Measurements from ENCODE around the gene MAPK14. TPM values are rescaled to one million over a fixed set of nuclear protein-coding genes. Genes with fewer than 3 reads are reported as not detected.
"Not testable (repeated sequence)": the region's sequence is repeated elsewhere in the genome, so short reads cannot be mapped to it uniquely, and the experiment has no call there.

MAPK14 gene
- total RNA-seq (2021) (50.8 and 53.3 TPM in 2 replicates), Bru-seq, nascent RNA (percentile 91 among the genes with signal in this experiment), BruChase-seq, experiment 1, labeled RNA remaining after a 2-hour chase (percentile 91 among the genes with signal in this experiment), BruChase-seq, experiment 2, labeled RNA remaining after a 6-hour chase (percentile 84 among the genes with signal in this experiment)
- long read RNA-seq, full-length matches to known transcripts, result 63 of 76 reads
- long read RNA-seq, partial matches to known transcripts, result 8 of 76 reads
- long read RNA-seq, other reads (novel, unspliced or antisense), result 5 of 76 reads

- intact Hi-C loops (cut with micrococcal nuclease; ENCODE audit: unreplicated experiment), result loop anchor here (1.0 to 2.0 kb wide), 2 partner anchors 68 to 169 kb away; partner anchors contain the start of gene BRPF3
- Histone ChIP-seq H3K4me1 (ENCODE audit: insufficient read depth, low read length, poor library complexity, severe bottlenecking) (peaks cover 11% of the 10 kb centered on the region), H3K27ac (ENCODE audit: low read depth, low read length, poor library complexity, severe bottlenecking) (peak within 1 kb of the TSS; percentile 92), H3K4me3 (ENCODE audit: low read depth, low read length, poor library complexity, severe bottlenecking) (peak within 1 kb of the TSS; percentile 97), H3K27me3 (replicated peaks; ENCODE audit: insufficient read depth, low read depth, low read length, poor library complexity) (no peaks in the 10 kb centered on the region), H3K36me3 (ENCODE audit: insufficient read depth, low read length, poor library complexity, severe bottlenecking) (no peaks in the 10 kb centered on the region), H3K9me3 (ENCODE audit: low read depth, low read length, poor library complexity, severe bottlenecking) (no peaks in the 10 kb centered on the region)
- TF ChIP-seq, protein P1, sequence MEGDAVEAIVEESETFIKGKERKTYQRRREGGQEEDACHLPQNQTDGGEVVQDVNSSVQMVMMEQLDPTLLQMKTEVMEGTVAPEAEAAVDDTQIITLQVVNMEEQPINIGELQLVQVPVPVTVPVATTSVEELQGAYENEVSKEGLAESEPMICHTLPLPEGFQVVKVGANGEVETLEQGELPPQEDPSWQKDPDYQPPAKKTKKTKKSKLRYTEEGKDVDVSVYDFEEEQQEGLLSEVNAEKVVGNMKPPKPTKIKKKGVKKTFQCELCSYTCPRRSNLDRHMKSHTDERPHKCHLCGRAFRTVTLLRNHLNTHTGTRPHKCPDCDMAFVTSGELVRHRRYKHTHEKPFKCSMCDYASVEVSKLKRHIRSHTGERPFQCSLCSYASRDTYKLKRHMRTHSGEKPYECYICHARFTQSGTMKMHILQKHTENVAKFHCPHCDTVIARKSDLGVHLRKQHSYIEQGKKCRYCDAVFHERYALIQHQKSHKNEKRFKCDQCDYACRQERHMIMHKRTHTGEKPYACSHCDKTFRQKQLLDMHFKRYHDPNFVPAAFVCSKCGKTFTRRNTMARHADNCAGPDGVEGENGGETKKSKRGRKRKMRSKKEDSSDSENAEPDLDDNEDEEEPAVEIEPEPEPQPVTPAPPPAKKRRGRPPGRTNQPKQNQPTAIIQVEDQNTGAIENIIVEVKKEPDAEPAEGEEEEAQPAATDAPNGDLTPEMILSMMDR (conservative IDR thresholded peaks at IDR 0.05; ENCODE audit: low read depth, low read length), result peak; percentile 94
- no peak for TF ChIP-seq EZH2 (IDR thresholded peaks at IDR 0.05; ENCODE audit: borderline replicate concordance, low read depth, low read length, poor library complexity, severe bottlenecking)
- BruUV-seq (replicated peaks), result no TSS peak
- ChIA-PET POLR2A (ENCODE audit: low non-redundant PET) (interaction anchor here (0.6 kb wide), 1 partner anchor 57 kb away, joined by 6 read pairs; no protein-coding TSS in a partner anchor), CTCF (interaction anchor here (0.5 to 2.1 kb wide), 5 partner anchors 65 to 313 kb away, joined by 3 to 6 read pairs (median 3); no protein-coding TSS in a partner anchor)
- peak; percentile 100 for DNase-seq (ENCODE audit: low spot score)
Observed at GRCh38 chr6:36027501-36028087, at the start of gene MAPK14. TSS of gene MAPK14 (plus strand) at chr6:36027808. CDS start at chr6:36028158, 350 bp downstream.

DNA sequence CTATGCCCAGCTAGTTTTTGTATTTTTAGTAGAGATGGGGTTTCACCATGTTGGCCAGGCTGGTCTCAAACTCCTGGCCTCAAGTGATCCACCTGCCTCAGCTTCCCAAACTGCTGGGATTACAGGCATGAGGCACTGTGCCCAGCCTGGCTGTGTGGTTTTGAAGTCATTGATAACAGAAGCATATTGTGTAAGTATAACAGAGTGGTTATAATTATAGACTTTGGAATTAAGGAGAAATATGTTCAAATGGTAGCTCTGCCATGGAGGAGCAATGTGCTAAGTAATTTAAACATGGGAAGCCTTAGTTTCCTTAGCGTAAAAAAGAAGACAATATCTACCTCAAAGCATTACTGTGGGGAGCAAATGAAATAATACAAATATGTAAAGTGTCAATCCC is 47.5 kb upstream of the MAPK14 start:
- CTCF ChIA-PET, result interaction anchor here (0.7 kb wide), 1 partner anchor 634 kb away, joined by 3 read pairs; no protein-coding TSS in a partner anchor
- DNase-seq (ENCODE audit: low spot score); H3K9me3 ChIP-seq (ENCODE audit: low read depth, low read length, poor library complexity, severe bottlenecking); intact Hi-C loops (cut with micrococcal nuclease; ENCODE audit: unreplicated experiment); BruUV-seq (replicated peaks); H3K4me1 ChIP-seq (ENCODE audit: insufficient read depth, low read length, poor library complexity, severe bottlenecking); H3K27me3 ChIP-seq (replicated peaks; ENCODE audit: insufficient read depth, low read depth, low read length, poor library complexity); POLR2A ChIA-PET (ENCODE audit: low non-redundant PET); H3K36me3 ChIP-seq (ENCODE audit: insufficient read depth, low read length, poor library complexity, severe bottlenecking); H3K4me3 ChIP-seq (ENCODE audit: low read depth, low read length, poor library complexity, severe bottlenecking); H3K27ac ChIP-seq (ENCODE audit: low read depth, low read length, poor library complexity, severe bottlenecking): not testable (repeated sequence)

GRCh38 chr6:35980991-35981645 is 46.5 kb upstream of the MAPK14 start:
- no peaks in the 10 kb centered on the region for H3K4me1 ChIP-seq (ENCODE audit: insufficient read depth, low read length, poor library complexity, severe bottlenecking)
- CTCF ChIA-PET, result no interaction called here
- no peak for DNase-seq (ENCODE audit: low spot score)
- POLR2A ChIA-PET (ENCODE audit: low non-redundant PET), result no interaction called here
- intact Hi-C loops (cut with micrococcal nuclease; ENCODE audit: unreplicated experiment), result no loop called here
- no TSS peak for BruUV-seq (replicated peaks)
- no peaks in the 10 kb centered on the region for H3K27me3 ChIP-seq (replicated peaks; ENCODE audit: insufficient read depth, low read depth, low read length, poor library complexity)
- no peak overlapping the region for H3K4me3 ChIP-seq (ENCODE audit: low read depth, low read length, poor library complexity, severe bottlenecking)
- no peak overlapping the region for H3K27ac ChIP-seq (ENCODE audit: low read depth, low read length, poor library complexity, severe bottlenecking)
- no peaks in the 10 kb centered on the region for H3K36me3 ChIP-seq (ENCODE audit: insufficient read depth, low read length, poor library complexity, severe bottlenecking)
- H3K9me3 ChIP-seq (ENCODE audit: low read depth, low read length, poor library complexity, severe bottlenecking), result no peaks in the 10 kb centered on the region
- TF ChIP-seq EZH2 (IDR thresholded peaks at IDR 0.05; ENCODE audit: borderline replicate concordance, low read depth, low read length, poor library complexity, severe bottlenecking), result no peak
- TF ChIP-seq, protein P1 (conservative IDR thresholded peaks at IDR 0.05; ENCODE audit: low read depth, low read length), result no peak

Measured in A673 (cell line).